ENCODE measurements around the gene FAM20C.

FAM20C gene

DNA sequence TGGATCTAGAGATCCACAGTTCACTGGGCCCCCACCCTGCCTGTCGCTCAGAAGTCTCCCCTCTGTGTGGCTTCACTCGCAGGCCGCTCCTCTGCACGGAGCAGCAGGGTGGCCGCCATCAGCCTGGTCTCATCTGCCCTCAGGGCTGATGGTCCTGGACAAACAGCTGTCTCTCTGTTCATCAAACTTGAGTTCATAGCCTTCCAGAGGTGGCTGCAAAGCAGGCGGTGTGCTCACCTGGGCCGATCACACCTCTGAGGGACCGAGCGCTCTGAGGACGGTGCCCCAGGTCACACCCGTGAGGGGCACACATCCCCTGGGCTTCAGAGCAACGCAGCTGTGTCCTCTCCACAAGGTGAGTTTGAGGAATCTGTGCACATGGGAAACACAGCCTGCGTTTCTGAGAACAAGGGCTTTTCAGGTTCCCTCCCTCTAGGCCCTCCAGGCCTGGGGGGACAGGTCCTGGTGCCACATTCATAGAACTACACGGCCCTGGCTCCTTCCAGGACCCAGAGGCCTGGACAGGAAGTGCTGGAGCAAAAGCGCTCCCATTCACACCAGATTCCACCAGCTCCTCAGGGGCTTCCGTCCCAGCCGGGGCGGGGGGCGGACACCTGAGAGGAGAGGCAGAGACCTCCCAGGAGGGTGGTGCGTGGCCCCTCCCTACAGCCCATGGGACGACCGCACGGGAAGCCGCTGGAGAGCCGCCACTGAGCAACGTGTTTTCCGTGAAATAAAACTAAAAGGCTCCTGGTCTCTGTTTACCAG is 31.2 kb upstream of the FAM20C start:
- no peak overlapping the region for H3K9ac ChIP-seq (ENCODE audit: low read length)
- H3K27ac ChIP-seq (ENCODE audit: low read length): no peak overlapping the region
- no peak overlapping the region for H3K4me3 ChIP-seq (ENCODE audit: low read length)
- no peaks in the 10 kb centered on the region for H3K9me3 ChIP-seq (ENCODE audit: insufficient read depth, low read length)
- no peak overlapping the region for H2AFZ ChIP-seq (ENCODE audit: low read depth, low read length)
- H4K20me1 ChIP-seq (ENCODE audit: insufficient read depth, low read length): no peaks in the 10 kb centered on the region
- H3K27me3 ChIP-seq (ENCODE audit: low read depth, low read length): no peaks in the 10 kb centered on the region
- H3K4me1 ChIP-seq (ENCODE audit: low read length): peaks cover 10% of the 10 kb centered on the region
- TF ChIP-seq, protein P1, sequence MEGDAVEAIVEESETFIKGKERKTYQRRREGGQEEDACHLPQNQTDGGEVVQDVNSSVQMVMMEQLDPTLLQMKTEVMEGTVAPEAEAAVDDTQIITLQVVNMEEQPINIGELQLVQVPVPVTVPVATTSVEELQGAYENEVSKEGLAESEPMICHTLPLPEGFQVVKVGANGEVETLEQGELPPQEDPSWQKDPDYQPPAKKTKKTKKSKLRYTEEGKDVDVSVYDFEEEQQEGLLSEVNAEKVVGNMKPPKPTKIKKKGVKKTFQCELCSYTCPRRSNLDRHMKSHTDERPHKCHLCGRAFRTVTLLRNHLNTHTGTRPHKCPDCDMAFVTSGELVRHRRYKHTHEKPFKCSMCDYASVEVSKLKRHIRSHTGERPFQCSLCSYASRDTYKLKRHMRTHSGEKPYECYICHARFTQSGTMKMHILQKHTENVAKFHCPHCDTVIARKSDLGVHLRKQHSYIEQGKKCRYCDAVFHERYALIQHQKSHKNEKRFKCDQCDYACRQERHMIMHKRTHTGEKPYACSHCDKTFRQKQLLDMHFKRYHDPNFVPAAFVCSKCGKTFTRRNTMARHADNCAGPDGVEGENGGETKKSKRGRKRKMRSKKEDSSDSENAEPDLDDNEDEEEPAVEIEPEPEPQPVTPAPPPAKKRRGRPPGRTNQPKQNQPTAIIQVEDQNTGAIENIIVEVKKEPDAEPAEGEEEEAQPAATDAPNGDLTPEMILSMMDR (IDR thresholded peaks at IDR 0.05; ENCODE audit: low read depth, low read length): no peak
- TF ChIP-seq EZH2phosphoT487 (IDR thresholded peaks at IDR 0.05; ENCODE audit: low read depth): no peak
- no peaks in the 10 kb centered on the region for H3K36me3 ChIP-seq (replicated peaks; ENCODE audit: low read depth, low read length)
- no peaks in the 10 kb centered on the region for H3K79me2 ChIP-seq (ENCODE audit: low read length)
- no peak overlapping the region for H3K4me2 ChIP-seq (ENCODE audit: low read length)

DNA sequence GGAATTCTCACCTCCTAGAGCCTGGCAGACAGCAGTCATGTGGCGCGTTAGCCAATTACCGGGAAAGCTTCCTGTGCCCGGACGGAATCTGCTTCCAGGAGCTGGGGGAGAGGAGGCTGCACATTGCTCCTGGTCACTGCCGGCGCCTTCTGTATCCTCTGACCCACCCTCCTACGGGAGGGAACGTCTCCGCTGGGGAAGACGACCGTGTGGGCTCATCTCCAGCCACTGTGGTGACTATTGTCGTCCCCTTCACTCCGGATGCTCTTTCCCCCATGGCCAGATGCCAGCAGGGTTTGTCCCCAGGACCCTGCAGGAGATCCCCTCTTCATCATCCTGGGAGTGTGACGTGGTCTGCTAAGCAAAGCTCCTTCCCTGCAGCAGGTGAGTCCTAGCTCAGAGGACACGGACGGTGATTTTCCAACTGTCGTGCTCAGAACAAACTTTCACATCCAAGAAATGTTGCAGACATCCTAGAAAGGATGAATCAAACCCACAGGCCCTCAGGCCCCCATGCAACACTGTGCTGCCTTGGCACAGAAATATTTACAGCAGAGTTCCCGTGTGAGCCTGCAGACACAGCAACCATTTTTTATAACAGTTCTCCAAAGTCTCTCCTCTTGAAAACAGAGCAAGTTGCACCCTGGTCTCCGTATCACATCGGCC is 29.6 kb upstream of the FAM20C start:
- H2AFZ ChIP-seq (ENCODE audit: low read depth, low read length): no peak overlapping the region
- no peaks in the 10 kb centered on the region for H3K9me3 ChIP-seq (ENCODE audit: insufficient read depth, low read length)
- H3K4me3 ChIP-seq (ENCODE audit: low read length): no peak overlapping the region
- no peak overlapping the region for H3K4me2 ChIP-seq (ENCODE audit: low read length)
- H3K27ac ChIP-seq (ENCODE audit: low read length): no peak overlapping the region
- H3K27me3 ChIP-seq (ENCODE audit: low read depth, low read length): no peaks in the 10 kb centered on the region
- TF ChIP-seq, protein P1 (IDR thresholded peaks at IDR 0.05; ENCODE audit: low read depth, low read length): no peak
- no peak for TF ChIP-seq EZH2phosphoT487 (IDR thresholded peaks at IDR 0.05; ENCODE audit: low read depth)
- no peak overlapping the region for H3K9ac ChIP-seq (ENCODE audit: low read length)
- peaks cover 10% of the 10 kb centered on the region for H3K4me1 ChIP-seq (ENCODE audit: low read length)
- H3K79me2 ChIP-seq (ENCODE audit: low read length): no peaks in the 10 kb centered on the region
- H3K36me3 ChIP-seq (replicated peaks; ENCODE audit: low read depth, low read length): no peaks in the 10 kb centered on the region
- no peaks in the 10 kb centered on the region for H4K20me1 ChIP-seq (ENCODE audit: insufficient read depth, low read length)

DNA sequence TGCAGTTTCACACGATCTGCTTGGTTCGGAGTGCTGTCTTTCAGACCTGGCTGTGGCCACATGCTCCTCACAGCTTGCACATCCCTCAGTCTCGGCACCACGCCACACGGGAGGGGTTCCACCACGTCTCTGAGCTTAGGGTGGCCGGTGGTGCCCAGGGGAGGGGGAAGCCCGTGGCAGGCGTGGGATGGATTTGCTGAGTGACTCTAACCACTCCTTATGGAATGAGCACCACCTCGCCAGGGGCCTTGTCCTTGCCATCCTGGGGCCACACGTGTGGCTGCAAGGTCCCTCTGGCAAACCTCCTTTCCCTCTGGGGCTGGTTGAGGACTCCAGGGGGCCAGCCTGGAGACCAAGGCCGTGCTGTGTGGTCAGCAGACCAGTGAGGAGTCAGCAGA is 29.1 kb upstream of the FAM20C start:
- Histone ChIP-seq H3K79me2 (ENCODE audit: low read length) (no peaks in the 10 kb centered on the region), H3K4me1 (ENCODE audit: low read length) (peaks cover 10% of the 10 kb centered on the region), H2AFZ (ENCODE audit: low read depth, low read length) (no peak overlapping the region), H3K9me3 (ENCODE audit: insufficient read depth, low read length) (no peaks in the 10 kb centered on the region), H3K27ac (ENCODE audit: low read length) (no peak overlapping the region), H3K4me2 (ENCODE audit: low read length) (no peak overlapping the region), H3K9ac (ENCODE audit: low read length) (no peak overlapping the region), H4K20me1 (ENCODE audit: insufficient read depth, low read length) (no peaks in the 10 kb centered on the region), H3K36me3 (replicated peaks; ENCODE audit: low read depth, low read length) (no peaks in the 10 kb centered on the region), H3K27me3 (ENCODE audit: low read depth, low read length) (no peaks in the 10 kb centered on the region), H3K4me3 (ENCODE audit: low read length) (no peak overlapping the region)
- TF ChIP-seq EZH2phosphoT487 (IDR thresholded peaks at IDR 0.05; ENCODE audit: low read depth): no peak
- TF ChIP-seq, protein P1 (IDR thresholded peaks at IDR 0.05; ENCODE audit: low read depth, low read length): no peak
